Testis (tissue), 3 donors: ENCODE results near the gene UBE2V1. TPM values are rescaled to one million over a fixed set of nuclear protein-coding genes. Genes with fewer than 3 reads are reported as not detected.

Experiments
- DNase-seq: peaks from one replicate; pipeline ENCODE4 v3.0.0-alpha.2; 2019
- H3K27ac ChIP-seq, 2 donors: fragments of 200-600 bp; sonication (generic); one replicate each; pipeline ENCODE4 v1.5.1; 2019
- H3K27me3 ChIP-seq: fragments of 200-600 bp; sonication (generic); one replicate; pipeline ENCODE4 v1.5.1; 2019
- H3K36me3 ChIP-seq: fragments of 200-600 bp; sonication (generic); one replicate; pipeline ENCODE4 v1.5.1; 2017; ENCODE audit warnings: low read depth; ENCODE audit errors: missing control alignments
- H3K4me1 ChIP-seq: fragments of 200-600 bp; sonication (generic); one replicate; pipeline ENCODE4 v1.5.1; 2019
- H3K4me3 ChIP-seq, 2 donors: fragments of 200-600 bp; sonication (generic); one replicate each; pipeline ENCODE4 v1.5.1; 2017 to 2019
- H3K9me3 ChIP-seq: fragments of 200-600 bp; sonication (generic); one replicate; pipeline ENCODE4 v1.5.1; 2017
- POLR2A ChIP-seq: fragments of 450-650 bp; IDR thresholded peaks from one replicate; pipeline ENCODE4 v1.6.1; 2017; ENCODE audit warnings: antibody characterized with exemption, mild to moderate bottlenecking, moderate library complexity
- WGBS, 2 donors: methylation state at CpG; one replicate each; pipeline ENCODE4 v1.1.5; 2018; 5-methylcytosine and 5-hydroxymethylcytosine counted together
- intact Hi-C: fragments of 100-400 bp; cut with DNase I; formaldehyde crosslinking; loops from one replicate; pipeline ENCODE4 v1.15.1; 2023; ENCODE audit warnings: low total_unique reads
- polyA plus RNA-seq: library from polyadenylated mRNA; stranded (reverse); fragments of 350-450 nt; fragmentation: Illumina TruSeq; extraction: RNeasy Lipid Tissue Mini Kit (QIAGEN cat#74804); gene quantifications from one replicate; pipeline ENCODE4 v1.2.3, GENCODE V29; 2014; ENCODE audit warnings: low read depth, low replicate concordance; ENCODE audit not compliant: insufficient read depth
- total RNA-seq, 2 donors: library from RNA; depleted of rRNA; stranded (reverse); fragments of >200 nt; gene quantifications; one replicate each; pipeline ENCODE4 v1.2.3, GENCODE V29; 2016
- TF ChIP-seq, protein P1 (sequence below), 3 experiments: fragments of 450-650 bp in 2 of 3; fragments of 200-600 bp in 1 of 3; sonication (generic) in 1 of 3; IDR thresholded peaks; one replicate each; pipeline ENCODE4 v1.5.1; 2016 to 2019; ENCODE audit warnings: antibody characterized with exemption in 3 of 3, mild to moderate bottlenecking in 2 of 3, moderate library complexity in 1 of 3

Gene UBE2V1
- total and polyA plus RNA-seq, 3 donors from 2014 or later, result 78.1 to 121 (median 80.5) TPM

DNA sequence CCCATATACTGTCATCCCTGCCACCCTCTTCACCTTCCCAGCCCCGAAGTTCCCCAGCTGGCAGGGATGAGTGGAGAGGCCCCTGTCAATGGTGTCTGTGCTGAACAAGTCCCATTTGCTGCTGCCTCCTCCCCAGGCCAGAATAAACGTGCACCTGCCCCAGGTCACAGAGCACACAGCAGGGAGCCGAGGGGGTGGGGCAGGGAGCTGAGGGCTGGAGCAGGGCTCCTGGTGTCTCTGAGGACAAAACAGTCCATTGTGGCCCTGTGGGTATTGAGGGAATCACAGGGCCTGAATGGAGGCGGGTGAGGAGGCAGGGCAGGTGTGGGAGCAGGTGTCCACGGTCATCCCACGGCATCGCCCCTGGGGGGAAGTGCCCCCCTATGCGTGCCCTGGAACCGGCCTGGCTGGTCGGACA, 74.4 kb downstream of the UBE2V1 start:
- intact Hi-C loops, result no loop called here
- H3K36me3 ChIP-seq, result no peaks in the 10 kb centered on the region
- no peak for DNase-seq
- H3K27me3 ChIP-seq, result no peaks in the 10 kb centered on the region
- WGBS, 2 donors, result 81 to 82% methylated on average over 9 to 10 of the region's 10 CpGs
- H3K27ac ChIP-seq, result no peak overlapping the region
- H3K4me1 ChIP-seq, result peaks cover 3% of the 10 kb centered on the region
- H3K4me3 ChIP-seq, result no peak overlapping the region
- TF ChIP-seq, protein P1, sequence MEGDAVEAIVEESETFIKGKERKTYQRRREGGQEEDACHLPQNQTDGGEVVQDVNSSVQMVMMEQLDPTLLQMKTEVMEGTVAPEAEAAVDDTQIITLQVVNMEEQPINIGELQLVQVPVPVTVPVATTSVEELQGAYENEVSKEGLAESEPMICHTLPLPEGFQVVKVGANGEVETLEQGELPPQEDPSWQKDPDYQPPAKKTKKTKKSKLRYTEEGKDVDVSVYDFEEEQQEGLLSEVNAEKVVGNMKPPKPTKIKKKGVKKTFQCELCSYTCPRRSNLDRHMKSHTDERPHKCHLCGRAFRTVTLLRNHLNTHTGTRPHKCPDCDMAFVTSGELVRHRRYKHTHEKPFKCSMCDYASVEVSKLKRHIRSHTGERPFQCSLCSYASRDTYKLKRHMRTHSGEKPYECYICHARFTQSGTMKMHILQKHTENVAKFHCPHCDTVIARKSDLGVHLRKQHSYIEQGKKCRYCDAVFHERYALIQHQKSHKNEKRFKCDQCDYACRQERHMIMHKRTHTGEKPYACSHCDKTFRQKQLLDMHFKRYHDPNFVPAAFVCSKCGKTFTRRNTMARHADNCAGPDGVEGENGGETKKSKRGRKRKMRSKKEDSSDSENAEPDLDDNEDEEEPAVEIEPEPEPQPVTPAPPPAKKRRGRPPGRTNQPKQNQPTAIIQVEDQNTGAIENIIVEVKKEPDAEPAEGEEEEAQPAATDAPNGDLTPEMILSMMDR (IDR thresholded peaks at IDR 0.05), result no peak
- no peaks in the 10 kb centered on the region for H3K9me3 ChIP-seq

DNA sequence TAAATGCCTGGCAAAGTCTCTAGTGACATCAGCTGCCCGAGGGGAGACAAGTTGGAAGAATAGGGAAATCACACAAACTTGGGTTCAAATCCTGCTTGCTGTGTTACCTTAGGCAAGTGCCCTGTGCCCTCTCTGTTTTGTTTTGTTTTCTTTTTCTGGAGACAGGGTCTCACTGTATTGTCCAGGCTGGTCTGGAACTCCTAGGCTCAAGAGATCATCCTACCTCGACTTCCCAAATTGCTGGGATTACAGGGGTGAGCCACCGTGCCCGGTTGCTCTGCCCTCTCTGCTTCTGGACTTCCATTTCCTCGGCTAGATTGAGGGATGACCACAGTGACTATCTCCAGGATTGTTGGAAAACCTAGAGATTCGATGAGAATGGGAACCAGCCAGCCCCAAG, 74.8 kb downstream of the UBE2V1 start:
- TF ChIP-seq POLR2A, result no peak
- TF ChIP-seq, protein P1 (IDR thresholded peaks at IDR 0.05), result no peak
- intact Hi-C loops, result no loop called here
- no peaks in the 10 kb centered on the region for H3K9me3 ChIP-seq
- H3K27ac ChIP-seq, result no peak overlapping the region
- DNase-seq, result no peak
- WGBS, 2 donors, result 87 to 88% methylated on average over 6 of the region's 6 CpGs
- no peaks in the 10 kb centered on the region for H3K36me3 ChIP-seq
- H3K4me1 ChIP-seq, result peaks cover 3% of the 10 kb centered on the region
- no peaks in the 10 kb centered on the region for H3K27me3 ChIP-seq
- H3K4me3 ChIP-seq, result no peak overlapping the region

DNA sequence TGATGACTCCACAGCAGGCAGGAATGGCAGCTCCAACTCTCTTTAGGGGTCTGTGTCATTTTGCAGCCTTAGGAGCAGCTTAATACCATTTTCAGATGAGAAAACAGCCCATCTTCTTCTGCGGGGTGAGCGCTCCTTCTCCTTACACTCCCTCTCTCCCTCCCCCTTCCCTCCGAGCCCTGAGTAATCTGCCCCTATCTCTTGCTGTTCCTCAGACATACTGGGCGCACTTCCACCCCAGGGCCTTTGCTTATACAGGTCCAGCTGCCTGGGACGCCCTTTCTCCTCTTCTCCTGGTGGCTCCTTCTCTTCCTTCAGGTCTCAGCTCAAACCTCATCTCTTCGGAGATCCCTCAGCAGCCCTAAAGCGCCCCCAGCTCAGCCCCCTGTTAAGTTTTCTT, 75.4 kb downstream of the UBE2V1 start:
- no peaks in the 10 kb centered on the region for H3K9me3 ChIP-seq
- no peaks in the 10 kb centered on the region for H3K27me3 ChIP-seq
- H3K4me3 ChIP-seq, result no peak overlapping the region
- no peak for DNase-seq
- no peak overlapping the region for H3K27ac ChIP-seq
- WGBS, 2 donors, result 88 to 93% methylated on average over 7 of the region's 7 CpGs
- H3K4me1 ChIP-seq, result peaks cover 3% of the 10 kb centered on the region
- no peaks in the 10 kb centered on the region for H3K36me3 ChIP-seq
- intact Hi-C loops, result no loop called here
- no peak for TF ChIP-seq POLR2A
- TF ChIP-seq, protein P1 (IDR thresholded peaks at IDR 0.05), result no peak

DNA sequence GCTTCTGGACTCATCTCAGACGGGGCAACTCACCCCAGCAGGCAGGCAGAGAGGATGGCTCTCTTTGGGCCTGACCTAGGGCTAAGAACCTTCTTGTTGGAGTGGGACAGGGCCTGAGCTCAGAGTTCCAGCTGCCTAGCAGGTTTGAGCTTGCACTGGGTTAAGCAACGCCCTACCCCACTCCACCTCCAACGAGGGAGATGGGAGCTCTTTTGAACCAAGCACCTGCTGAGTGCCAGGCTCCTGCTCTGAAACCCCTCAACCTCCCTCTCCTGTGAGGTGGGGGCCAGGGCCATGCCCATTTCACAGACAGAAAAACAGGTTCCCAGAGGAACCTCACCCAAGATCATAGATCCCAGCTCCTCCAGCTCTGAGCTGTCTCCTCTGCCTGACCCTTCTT, 75.8 kb downstream of the UBE2V1 start:
- Histone ChIP-seq H3K4me1 (peaks cover 3% of the 10 kb centered on the region), H3K27ac (no peak overlapping the region), H3K27me3 (no peaks in the 10 kb centered on the region), H3K36me3 (no peaks in the 10 kb centered on the region), H3K4me3 (no peak overlapping the region), H3K9me3 (no peaks in the 10 kb centered on the region)
- intact Hi-C loops, result no loop called here
- TF ChIP-seq POLR2A, result no peak
- TF ChIP-seq, protein P1 (IDR thresholded peaks at IDR 0.05), result no peak
- 74% methylated on average over 3 of the region's 3 CpGs for WGBS, 2 donors
- no peak for DNase-seq

DNA sequence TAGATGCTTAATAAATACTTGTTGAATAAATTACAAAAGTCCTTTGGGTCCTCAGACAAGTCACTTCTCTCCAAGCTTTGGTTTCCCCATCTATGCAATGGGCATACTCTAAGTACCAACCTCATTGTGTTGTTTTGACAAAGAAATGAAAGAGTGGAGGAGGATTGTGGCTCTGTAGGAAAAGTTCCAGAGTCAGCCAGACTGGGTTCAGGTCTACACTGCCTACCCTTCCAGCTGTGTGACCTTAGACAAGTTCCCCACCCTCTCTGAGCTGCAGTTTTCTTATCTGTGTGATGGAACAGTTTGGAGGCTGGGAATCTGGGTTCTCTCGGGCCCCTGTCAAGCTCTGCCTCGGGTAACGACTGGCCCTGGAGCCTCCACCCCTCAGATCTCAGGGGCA, 76.2 kb downstream of the UBE2V1 start:
- no peaks in the 10 kb centered on the region for H3K27me3 ChIP-seq
- TF ChIP-seq, protein P1 (IDR thresholded peaks at IDR 0.05), result no peak
- TF ChIP-seq POLR2A, result no peak
- peaks cover 3% of the 10 kb centered on the region for H3K4me1 ChIP-seq
- no peak overlapping the region for H3K27ac ChIP-seq
- H3K4me3 ChIP-seq, result no peak overlapping the region
- H3K36me3 ChIP-seq, result no peaks in the 10 kb centered on the region
- DNase-seq, result no peak
- intact Hi-C loops, result no loop called here
- no peaks in the 10 kb centered on the region for H3K9me3 ChIP-seq
- WGBS, 2 donors, result 88 to 97% methylated on average over 3 of the region's 3 CpGs
